ENCODE measurements around the gene GSX2. TPM values are rescaled to one million over a fixed set of nuclear protein-coding genes. Genes with fewer than 3 reads are reported as not detected.
"Not testable (repeated sequence)": the region's sequence is repeated elsewhere in the genome, so short reads cannot be mapped to it uniquely, and the experiment has no call there.

Gene GSX2
- total RNA-seq, 1 donor from 2014 or later, result not detected

- no peak for DNase-seq
Measured at GRCh38 chr4:54103190-54103574, 3.2 kb downstream of the GSX2 start.

GRCh38 chr4:54104907-54105306 lies 4.9 kb downstream of the GSX2 start:
- no peak for DNase-seq

GRCh38 chr4:54107951-54108748 lies 8.2 kb downstream of the GSX2 start:
- no peak for DNase-seq

GRCh38 chr4:54109241-54110018 lies 9.5 kb downstream of the GSX2 start:
- peak; percentile 2 for DNase-seq

GRCh38 chr4:54110019-54110416 lies 10.1 kb downstream of the GSX2 start:
- peak; percentile 1 for DNase-seq

GRCh38 chr4:54113206-54113605 lies 13.2 kb downstream of the GSX2 start:
- DNase-seq, result not testable (repeated sequence)

- DNase-seq, result not testable (repeated sequence)
Measured at GRCh38 chr4:54116246-54116645, 16.3 kb downstream of the GSX2 start.

GRCh38 chr4:54118850-54119589 lies 19.1 kb downstream of the GSX2 start:
- no peak for DNase-seq

- no peak for DNase-seq
Measured at GRCh38 chr4:54120518-54120917, 20.6 kb downstream of the GSX2 start.

GRCh38 chr4:54127660-54128059 lies 27.7 kb downstream of the GSX2 start:
- DNase-seq, result no peak

- DNase-seq, result not testable (repeated sequence)
Measured at GRCh38 chr4:54128694-54129093, 28.7 kb downstream of the GSX2 start.

- DNase-seq, result no peak
Measured at GRCh38 chr4:54139332-54139731, 39.4 kb downstream of the GSX2 start.

- DNase-seq, result no peak
Measured at GRCh38 chr4:54140287-54140686, 40.3 kb downstream of the GSX2 start.

GRCh38 chr4:54144199-54144598 lies 44.2 kb downstream of the GSX2 start:
- DNase-seq, result no peak

GRCh38 chr4:54144661-54145171 lies 44.8 kb downstream of the GSX2 start:
- no peak for DNase-seq

- DNase-seq, result no peak
Measured at GRCh38 chr4:54146139-54146538, 46.2 kb downstream of the GSX2 start.

- no peak for DNase-seq
Measured at GRCh38 chr4:54149323-54149722, 49.4 kb downstream of the GSX2 start.

Small RNAs within 50 kb of the gene (small RNA-seq; reads per million reads assigned to genes)
- not detected for gene AC110792.1 (ENCODE audit: low replicate concordance)

Other genes with a start within 250 kb of the GSX2 start
- gene CHIC2, start 35.6 kb upstream of the GSX2 start, total RNA-seq, result 32.9 TPM
- gene PDGFRA, start 129.1 kb downstream of the GSX2 start, total RNA-seq, result 138 TPM